SK-N-MC (cell line): ENCODE measurements around the gene IRF6.

ENCODE experiments used
- EZH2 ChIP-seq: fragments of 200-600 bp; sonication (generic); IDR thresholded peaks from one replicate; pipeline ENCODE4 v1.6.1; 2017; ENCODE audit warnings: antibody characterized with exemption
- FOXP2 ChIP-seq: optimal IDR thresholded peaks from 2 replicates; pipeline ENCODE3; 2011; ENCODE audit warnings: mild to moderate bottlenecking, moderate library complexity; ENCODE audit not compliant: insufficient read depth; ENCODE audit errors: extremely low read length, control extremely low read depth
- POLR2AphosphoS5 ChIP-seq: IDR thresholded peaks from 2 replicates; pipeline ENCODE4 v1.6.1; 2012; ENCODE audit warnings: mild to moderate bottlenecking, low read depth, low read length, borderline replicate concordance

- TF ChIP-seq EZH2 = no peak
- no peak for TF ChIP-seq POLR2AphosphoS5
- no peak for TF ChIP-seq FOXP2
Measured at GRCh38 chr1:209831615-209832014, 25.7 kb upstream of the IRF6 start.
